Neural cell (in vitro differentiated cells): ENCODE results near the gene ZSWIM6. TPM values are rescaled to one million over a fixed set of nuclear protein-coding genes. Genes with fewer than 3 reads are reported as not detected.

ENCODE experiments used
- H2AFZ ChIP-seq: fragments of 200-600, 300-800 bp; sonication (generic), shearing (Covaris generic); 2 replicates; pipeline ENCODE4 v1.6.0; 2014; ENCODE audit warnings: low read depth, mild to moderate bottlenecking, antibody characterized with exemption, low read length, moderate library complexity
- H3F3A ChIP-seq: fragments of 200-600 bp; shearing (Covaris generic); 2 replicates; pipeline ENCODE4 v1.6.1; 2016; ENCODE audit warnings: mild to moderate bottlenecking, moderate library complexity, mixed read lengths, antibody characterized with exemption, low read length; ENCODE audit not compliant: insufficient read depth, poor library complexity, severe bottlenecking
- H3K27ac ChIP-seq: fragments of 200-600, 300-800 bp; sonication (generic), shearing (Covaris generic); 2 replicates; pipeline ENCODE4 v1.5.1; 2014; ENCODE audit warnings: mild to moderate bottlenecking, low read length, moderate library complexity
- H3K27me3 ChIP-seq: fragments of 300-800, 200-600 bp; sonication (generic), shearing (Covaris generic); 2 replicates; pipeline ENCODE4 v1.6.0; 2014; ENCODE audit warnings: mild to moderate bottlenecking, low read depth, low read length, moderate library complexity; ENCODE audit not compliant: insufficient read depth
- H3K36me3 ChIP-seq: fragments of 300-800, 200-600 bp; sonication (generic), shearing (Covaris generic); 2 replicates; pipeline ENCODE4 v1.5.1; 2014; ENCODE audit warnings: mild to moderate bottlenecking, antibody characterized with exemption, low read length, moderate library complexity; ENCODE audit not compliant: insufficient read depth
- H3K4me2 ChIP-seq: fragments of 300-800, 200-600 bp; sonication (generic), shearing (Covaris generic); 2 replicates; pipeline ENCODE4 v1.6.0; 2014; ENCODE audit warnings: mild to moderate bottlenecking, low read length
- H3K4me3 ChIP-seq: fragments of 300-800, 200-600 bp; sonication (generic), shearing (Covaris generic); 2 replicates; pipeline ENCODE4 v1.5.1; 2014; ENCODE audit warnings: mild to moderate bottlenecking, low read length, moderate library complexity
- H3K79me2 ChIP-seq: fragments of 200-600 bp; shearing (Covaris generic); replicated peaks from 2 replicates; pipeline ENCODE4 v1.6.0; 2014; ENCODE audit warnings: mild to moderate bottlenecking, low read length, moderate library complexity; ENCODE audit not compliant: insufficient read depth
- H3K9ac ChIP-seq: fragments of 300-800, 200-600 bp; sonication (generic), shearing (Covaris generic); 2 replicates; pipeline ENCODE4 v1.6.1; 2016; ENCODE audit warnings: mild to moderate bottlenecking, low read length, mixed read lengths
- H3K9me2 ChIP-seq: fragments of 200-600 bp; shearing (Covaris generic); 2 replicates; pipeline ENCODE4 v1.6.1; 2016; ENCODE audit warnings: mild to moderate bottlenecking, low read length, mixed read lengths; ENCODE audit not compliant: insufficient read depth
- H3K9me3 ChIP-seq: fragments of 200-600, 300-800 bp; sonication (generic), shearing (Covaris generic); 2 replicates; pipeline ENCODE4 v1.6.1; 2016; ENCODE audit warnings: mild to moderate bottlenecking, mixed run types, low read length, moderate library complexity, mixed read lengths
- H4K20me1 ChIP-seq: fragments of 200-600 bp; shearing (Covaris generic); 2 replicates; pipeline ENCODE4 v1.6.1; 2016; ENCODE audit warnings: mild to moderate bottlenecking, mixed run types; ENCODE audit not compliant: insufficient read depth
- CTCF ChIP-seq: fragments of 450-650 bp; IDR thresholded peaks from 2 replicates; pipeline ENCODE4 v1.5.1; 2014; ENCODE audit warnings: antibody characterized with exemption, mild to moderate bottlenecking, moderate library complexity; ENCODE audit not compliant: poor library complexity, severe bottlenecking
- EP300 ChIP-seq: fragments of 450-650 bp; conservative IDR thresholded peaks from 2 replicates; pipeline ENCODE4 v1.6.1; 2014; ENCODE audit warnings: antibody characterized with exemption, mild to moderate bottlenecking, moderate library complexity; ENCODE audit not compliant: poor library complexity, severe bottlenecking
- EZH2 ChIP-seq: fragments of 200-600, 300-800 bp; shearing (Covaris generic), sonication (generic); IDR thresholded peaks from 2 replicates; pipeline ENCODE4 v1.6.1; 2014; ENCODE audit warnings: antibody characterized with exemption, low read length, borderline replicate concordance, mild to moderate bottlenecking; ENCODE audit not compliant: insufficient read depth, poor library complexity, severe bottlenecking
- MXI1 ChIP-seq: fragments of 450-650 bp; conservative IDR thresholded peaks from 2 replicates; pipeline ENCODE4 v1.6.1; 2014; ENCODE audit warnings: antibody characterized with exemption, mild to moderate bottlenecking; ENCODE audit not compliant: poor library complexity, severe bottlenecking
- POLR2AphosphoS5 ChIP-seq: IDR thresholded peaks from 2 replicates; pipeline ENCODE4 v1.6.1; 2012
- RAD21 ChIP-seq: fragments of 450-650 bp; conservative IDR thresholded peaks from 2 replicates; pipeline ENCODE4 v1.6.1; 2014; ENCODE audit warnings: antibody characterized with exemption, mild to moderate bottlenecking, moderate library complexity
- REST ChIP-seq: IDR thresholded peaks from 2 replicates; pipeline ENCODE4 v1.6.1; 2012; ENCODE audit warnings: borderline replicate concordance
- SMC3 ChIP-seq: fragments of 450-650 bp; conservative IDR thresholded peaks from 2 replicates; pipeline ENCODE4 v1.6.1; 2014; ENCODE audit warnings: antibody characterized with exemption, mild to moderate bottlenecking, moderate library complexity; ENCODE audit not compliant: poor library complexity
- TAF1 ChIP-seq: IDR thresholded peaks from 2 replicates; pipeline ENCODE4 v1.6.1; 2012; ENCODE audit warnings: low read depth
- polyA plus RNA-seq: library from polyadenylated mRNA; depleted of rRNA; stranded (reverse); fragments of >200 nt; gene quantifications from 2 replicates; pipeline ENCODE4 v1.2.3, GENCODE V29; 2014

The ZSWIM6 gene
- polyA plus RNA-seq, 1 donor from 2014 or later, result 43.6 TPM

- H3F3A ChIP-seq, result no peaks in the 10 kb centered on the region
- H3K79me2 ChIP-seq, result peaks cover 89% of the 10 kb centered on the region
- H3K4me2 ChIP-seq, result no peak overlapping the region
- no peaks in the 10 kb centered on the region for H3K27me3 ChIP-seq
- no peak overlapping the region for H3K4me3 ChIP-seq
- H3K9ac ChIP-seq, result no peak overlapping the region
- no peak overlapping the region for H3K27ac ChIP-seq
- peaks cover 2% of the 10 kb centered on the region for H4K20me1 ChIP-seq
- H3K9me2 ChIP-seq, result no peaks in the 10 kb centered on the region
- TF ChIP-seq SMC3 (no peak), REST (no peak), CTCF (no peak), EP300 (no peak), POLR2AphosphoS5 (no peak), RAD21 (no peak)
- no peaks in the 10 kb centered on the region for H3K36me3 ChIP-seq
- H2AFZ ChIP-seq, result no peak overlapping the region
- no peaks in the 10 kb centered on the region for H3K9me3 ChIP-seq
Observed at GRCh38 chr5:61435368-61435767, 103.3 kb downstream of the ZSWIM6 start.

- Histone ChIP-seq H4K20me1 (peaks cover 2% of the 10 kb centered on the region), H3K27me3 (no peaks in the 10 kb centered on the region), H3F3A (no peaks in the 10 kb centered on the region), H2AFZ (no peak overlapping the region), H3K9me2 (no peaks in the 10 kb centered on the region), H3K79me2 (peaks cover 93% of the 10 kb centered on the region), H3K27ac (no peak overlapping the region), H3K4me3 (no peak overlapping the region), H3K4me2 (no peak overlapping the region), H3K9ac (no peak overlapping the region), H3K36me3 (no peaks in the 10 kb centered on the region), H3K9me3 (peaks cover 6% of the 10 kb centered on the region)
- no peak for TF ChIP-seq EZH2
- TF ChIP-seq POLR2AphosphoS5, result no peak
- TF ChIP-seq REST, result no peak
- no peak for TF ChIP-seq RAD21
- TF ChIP-seq EP300, result no peak
- TF ChIP-seq CTCF, result no peak
- TF ChIP-seq SMC3, result no peak
- TF ChIP-seq MXI1, result no peak
- TF ChIP-seq TAF1, result no peak
Observed at GRCh38 chr5:61438298-61438970, 106.4 kb downstream of the ZSWIM6 start.
